HEK293 (cell line): ENCODE measurements around the gene EME2.
A peak's percentile ranks its signal among the peaks of the same experiment; 100 is the strongest.
"Not testable (repeated sequence)": the region's sequence is repeated elsewhere in the genome, so short reads cannot be mapped to it uniquely, and the experiment has no call there.

Experiments used
- CTCF ChIA-PET: fragments of 350-600 bp; formaldehyde crosslinking; extraction: SDS; loops from one replicate; lab custom pipeline; 2021; ENCODE audit warnings: antibody characterized with exemption; lab: Yijun Ruan, JAX
- POLR2A ChIA-PET: fragments of 300-600 bp; formaldehyde crosslinking; extraction: SDS; loops from one replicate; lab custom pipeline; 2020; ENCODE audit warnings: antibody characterized with exemption, inconsistent platforms; lab: Yijun Ruan, JAX
- H3K27ac ChIP-seq: fragments of 200-500 bp; sonication (Bioruptor generic); 2 replicates; pipeline ENCODE4 v1.5.1; 2014; ENCODE audit warnings: low read depth, low read length, control low read depth, inconsistent platforms; ENCODE audit errors: extremely low read depth
- H3K36me3 ChIP-seq, 2 experiments: fragments of 200-500 bp in 1 of 2; sonication (Bioruptor generic) in 1 of 2; 1 replicate in 1 of 2; 2 replicates in 1 of 2; pipeline ENCODE4 v1.5.1; 2014 to 2017; ENCODE audit warnings: inconsistent platforms in 2 of 2, low read length in 2 of 2; ENCODE audit not compliant: control insufficient read depth in 2 of 2, insufficient read depth in 1 of 2
- H3K4me1 ChIP-seq: fragments of 200-500 bp; sonication (Bioruptor generic); 2 replicates; pipeline ENCODE4 v1.5.1; 2014; ENCODE audit warnings: mild to moderate bottlenecking, low read length, inconsistent platforms; ENCODE audit not compliant: control insufficient read depth, insufficient read depth
- H3K4me3 ChIP-seq: 2 replicates; pipeline ENCODE4 v1.5.1; 2011; ENCODE audit warnings: low read depth, mild to moderate bottlenecking, control low read depth, low read length, moderate library complexity
- H3K9me3 ChIP-seq: fragments of 200-500 bp; sonication (Bioruptor generic); 2 replicates; pipeline ENCODE4 v1.5.1; 2014; ENCODE audit warnings: low read depth, low read length, inconsistent platforms; ENCODE audit not compliant: control insufficient read depth, insufficient read depth
- GLIS1 ChIP-seq: fragments of 450-650 bp; formaldehyde crosslinking; IDR thresholded peaks from 2 replicates; pipeline ENCODE4 v1.5.1; 2016; ENCODE audit warnings: missing biosample characterization, missing genetic modification characterization
- HOXC10 ChIP-seq: sonication (generic); formaldehyde crosslinking; IDR thresholded peaks from 2 replicates; pipeline ENCODE4 v1.8.1; 2023; ENCODE audit warnings: mild to moderate bottlenecking, missing genetic modification reagents
- IKZF3 ChIP-seq: fragments of 450-650 bp; IDR thresholded peaks from 2 replicates; pipeline ENCODE4 v1.5.0; 2018; ENCODE audit warnings: missing biosample characterization, mild to moderate bottlenecking, missing genetic modification characterization, moderate library complexity
- KLF16 ChIP-seq: fragments of 450-650 bp; formaldehyde crosslinking; IDR thresholded peaks from 2 replicates; pipeline ENCODE4 v1.5.1; 2017; ENCODE audit warnings: missing biosample characterization, missing genetic modification characterization
- MZF1 ChIP-seq: fragments of 450-650 bp; formaldehyde crosslinking; IDR thresholded peaks from 2 replicates; pipeline ENCODE4 v1.5.1; 2017; ENCODE audit warnings: missing biosample characterization, missing genetic modification characterization, borderline replicate concordance
- PATZ1 ChIP-seq: fragments of 450-650 bp; formaldehyde crosslinking; IDR thresholded peaks from 2 replicates; pipeline ENCODE4 v1.5.1; 2016; ENCODE audit warnings: missing biosample characterization, missing genetic modification characterization
- SP7 ChIP-seq: fragments of 450-650 bp; formaldehyde crosslinking; IDR thresholded peaks from 2 replicates; pipeline ENCODE4 v1.5.1; 2016; ENCODE audit warnings: missing biosample characterization, missing genetic modification characterization
- YY1 ChIP-seq: fragments of 450-650 bp; formaldehyde crosslinking; IDR thresholded peaks from 2 replicates; pipeline ENCODE4 v1.5.1; 2018; ENCODE audit warnings: missing biosample characterization, missing genetic modification characterization
- ZNF148 ChIP-seq: fragments of 450-650 bp; formaldehyde crosslinking; IDR thresholded peaks from 2 replicates; pipeline ENCODE4 v1.5.0; 2017; ENCODE audit warnings: missing biosample characterization, missing genetic modification characterization, borderline replicate concordance
- ZNF202 ChIP-seq: fragments of 450-650 bp; formaldehyde crosslinking; IDR thresholded peaks from 2 replicates; pipeline ENCODE4 v1.5.1; 2016; ENCODE audit warnings: missing biosample characterization, missing genetic modification characterization, borderline replicate concordance
- ZNF223 ChIP-seq: fragments of 450-650 bp; formaldehyde crosslinking; IDR thresholded peaks from 2 replicates; pipeline ENCODE4 v1.5.1; 2016; ENCODE audit warnings: missing biosample characterization, missing genetic modification characterization
- ZNF24 ChIP-seq: fragments of 450-650 bp; formaldehyde crosslinking; IDR thresholded peaks from 2 replicates; pipeline ENCODE4 v1.5.1; 2016; ENCODE audit warnings: missing biosample characterization, missing genetic modification characterization
- ZNF433 ChIP-seq: fragments of 450-650 bp; formaldehyde crosslinking; IDR thresholded peaks from 2 replicates; pipeline ENCODE4 v1.5.1; 2016; ENCODE audit warnings: missing biosample characterization, missing genetic modification characterization, low read depth
- ZNF747 ChIP-seq: fragments of 450-650 bp; formaldehyde crosslinking; IDR thresholded peaks from 2 replicates; pipeline ENCODE4 v1.5.1; 2016; ENCODE audit warnings: missing biosample characterization, missing genetic modification characterization
- ZNF777 ChIP-seq: fragments of 450-650 bp; formaldehyde crosslinking; IDR thresholded peaks from 2 replicates; pipeline ENCODE4 v1.5.1; 2017; ENCODE audit warnings: missing biosample characterization, missing genetic modification characterization, borderline replicate concordance
- TF ChIP-seq, protein P1 (sequence below): fragments of 450-650 bp; formaldehyde crosslinking; IDR thresholded peaks from 2 replicates; pipeline ENCODE4 v1.5.1; 2017; ENCODE audit warnings: missing biosample characterization, missing genetic modification characterization
- TF ChIP-seq, protein P2 (sequence below): fragments of 450-650 bp; formaldehyde crosslinking; IDR thresholded peaks from 2 replicates; pipeline ENCODE4 v1.5.1; 2016; ENCODE audit warnings: missing biosample characterization, missing genetic modification characterization
- TF ChIP-seq, protein P3 (sequence below): fragments of 450-650 bp; IDR thresholded peaks from 2 replicates; pipeline ENCODE4 v1.5.1; 2018; ENCODE audit warnings: missing biosample characterization, mild to moderate bottlenecking, missing genetic modification characterization

Gene EME2

DNA sequence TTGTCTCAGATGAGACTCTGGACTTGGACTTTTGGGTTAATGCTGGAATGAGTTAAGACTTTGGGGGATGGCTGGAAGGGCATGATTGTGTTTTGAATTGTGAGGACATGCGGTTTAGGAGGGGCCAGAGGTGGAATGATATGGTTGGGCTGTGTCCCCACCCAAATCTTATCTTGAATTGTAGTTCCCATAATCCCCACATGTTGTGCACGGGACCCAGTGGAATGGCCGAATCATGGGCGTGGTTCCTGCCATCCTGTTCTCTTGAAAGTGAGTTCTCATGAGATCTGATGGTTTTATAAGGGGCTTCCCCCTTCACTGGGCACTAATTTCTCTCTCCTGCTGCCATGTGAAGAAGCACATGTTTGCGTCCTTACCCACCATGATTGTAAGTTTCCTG, 26.7 kb downstream of the EME2 start:
- H3K27ac ChIP-seq, H3K9me3 ChIP-seq, CTCF ChIA-PET, H3K36me3 ChIP-seq, H3K4me1 ChIP-seq, H3K4me3 ChIP-seq: not testable (repeated sequence)
- peak; percentile 68; the same call in 1 of the 2 replicates for TF ChIP-seq MZF1
- POLR2A ChIA-PET = interaction anchor here (1.0 to 1.7 kb wide), 2 partner anchors 17 to 166 kb away, joined by 3 to 4 read pairs; partner anchors contain the start of genes NUBP2, RPS2 and SPSB3

- Histone ChIP-seq H3K27ac (no peak overlapping the region), H3K4me1 (no peaks in the 10 kb centered on the region), H3K4me3 (no peak overlapping the region), H3K36me3 (peaks cover 0 to 5% of the 10 kb centered on the region in 2 experiments; a peak in 2 of 3 replicates), H3K9me3 (no peaks in the 10 kb centered on the region)
- ChIA-PET CTCF (no interaction called here), POLR2A (interaction anchor here (1.7 kb wide), 1 partner anchor 18 kb away, joined by 10 read pairs; the partner anchor contains the start of genes NUBP2 and SPSB3)
- TF ChIP-seq ZNF777 (tag by site-specific recombination) = no peak
- no peak for TF ChIP-seq GLIS1 (tag by site-specific recombination)
- no peak for TF ChIP-seq ZNF747 (tag by site-specific recombination)
Measured at GRCh38 chr16:1800701-1801100, 28.1 kb downstream of the EME2 start.

GRCh38 chr16:1807626-1808025, 35.0 kb downstream of the EME2 start:
- ChIA-PET POLR2A (no interaction called here), CTCF (no interaction called here)
- H3K27ac ChIP-seq = no peak overlapping the region
- no peaks in the 10 kb centered on the region for H3K4me1 ChIP-seq
- no peak for TF ChIP-seq HOXC10 (CRISPR knock-in tag)
- no peak for TF ChIP-seq IKZF3
- TF ChIP-seq ZNF24 (tag by site-specific recombination) = no peak
- no peak for TF ChIP-seq ZNF223 (tag by site-specific recombination)
- TF ChIP-seq SP7 (tag by site-specific recombination) = no peak
- H3K9me3 ChIP-seq = no peaks in the 10 kb centered on the region
- H3K4me3 ChIP-seq = no peak overlapping the region
- H3K36me3 ChIP-seq = peaks cover 21 to 50% of the 10 kb centered on the region in 2 experiments; a peak in 2 of 3 replicates

GRCh38 chr16:1808691-1809090, 36.1 kb downstream of the EME2 start:
- CTCF ChIA-PET = no interaction called here
- Histone ChIP-seq H3K4me3 (no peak overlapping the region), H3K4me1 (no peaks in the 10 kb centered on the region), H3K9me3 (no peaks in the 10 kb centered on the region), H3K36me3 (peaks cover 21 to 56% of the 10 kb centered on the region in 2 experiments; a peak in 2 of 3 replicates), H3K27ac (no peak overlapping the region)
- POLR2A ChIA-PET = no interaction called here
- TF ChIP-seq ZNF433 (tag by site-specific recombination) = no peak
- TF ChIP-seq ZNF148 (tag by site-specific recombination) = no peak
- no peak for TF ChIP-seq IKZF3
- TF ChIP-seq, protein P1, sequence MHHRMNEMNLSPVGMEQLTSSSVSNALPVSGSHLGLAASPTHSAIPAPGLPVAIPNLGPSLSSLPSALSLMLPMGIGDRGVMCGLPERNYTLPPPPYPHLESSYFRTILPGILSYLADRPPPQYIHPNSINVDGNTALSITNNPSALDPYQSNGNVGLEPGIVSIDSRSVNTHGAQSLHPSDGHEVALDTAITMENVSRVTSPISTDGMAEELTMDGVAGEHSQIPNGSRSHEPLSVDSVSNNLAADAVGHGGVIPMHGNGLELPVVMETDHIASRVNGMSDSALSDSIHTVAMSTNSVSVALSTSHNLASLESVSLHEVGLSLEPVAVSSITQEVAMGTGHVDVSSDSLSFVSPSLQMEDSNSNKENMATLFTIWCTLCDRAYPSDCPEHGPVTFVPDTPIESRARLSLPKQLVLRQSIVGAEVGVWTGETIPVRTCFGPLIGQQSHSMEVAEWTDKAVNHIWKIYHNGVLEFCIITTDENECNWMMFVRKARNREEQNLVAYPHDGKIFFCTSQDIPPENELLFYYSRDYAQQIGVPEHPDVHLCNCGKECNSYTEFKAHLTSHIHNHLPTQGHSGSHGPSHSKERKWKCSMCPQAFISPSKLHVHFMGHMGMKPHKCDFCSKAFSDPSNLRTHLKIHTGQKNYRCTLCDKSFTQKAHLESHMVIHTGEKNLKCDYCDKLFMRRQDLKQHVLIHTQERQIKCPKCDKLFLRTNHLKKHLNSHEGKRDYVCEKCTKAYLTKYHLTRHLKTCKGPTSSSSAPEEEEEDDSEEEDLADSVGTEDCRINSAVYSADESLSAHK (tag by site-specific recombination) = no peak
- no peak for TF ChIP-seq HOXC10 (CRISPR knock-in tag)
- no peak for TF ChIP-seq GLIS1 (tag by site-specific recombination)
- TF ChIP-seq, protein P2, sequence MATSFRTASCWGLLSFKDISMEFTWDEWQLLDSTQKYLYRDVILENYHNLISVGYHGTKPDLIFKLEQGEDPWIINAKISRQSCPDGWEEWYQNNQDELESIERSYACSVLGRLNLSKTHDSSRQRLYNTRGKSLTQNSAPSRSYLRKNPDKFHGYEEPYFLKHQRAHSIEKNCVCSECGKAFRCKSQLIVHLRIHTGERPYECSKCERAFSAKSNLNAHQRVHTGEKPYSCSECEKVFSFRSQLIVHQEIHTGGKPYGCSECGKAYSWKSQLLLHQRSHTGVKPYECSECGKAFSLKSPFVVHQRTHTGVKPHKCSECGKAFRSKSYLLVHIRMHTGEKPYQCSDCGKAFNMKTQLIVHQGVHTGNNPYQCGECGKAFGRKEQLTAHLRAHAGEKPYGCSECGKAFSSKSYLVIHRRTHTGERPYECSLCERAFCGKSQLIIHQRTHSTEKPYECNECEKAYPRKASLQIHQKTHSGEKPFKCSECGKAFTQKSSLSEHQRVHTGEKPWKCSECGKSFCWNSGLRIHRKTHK (tag by site-specific recombination) = no peak
- TF ChIP-seq KLF16 (tag by site-specific recombination) = no peak
- TF ChIP-seq ZNF202 (tag by site-specific recombination) = no peak
- no peak for TF ChIP-seq YY1 (tag by site-specific recombination)
- TF ChIP-seq PATZ1 (tag by site-specific recombination) = no peak
- TF ChIP-seq, protein P3, sequence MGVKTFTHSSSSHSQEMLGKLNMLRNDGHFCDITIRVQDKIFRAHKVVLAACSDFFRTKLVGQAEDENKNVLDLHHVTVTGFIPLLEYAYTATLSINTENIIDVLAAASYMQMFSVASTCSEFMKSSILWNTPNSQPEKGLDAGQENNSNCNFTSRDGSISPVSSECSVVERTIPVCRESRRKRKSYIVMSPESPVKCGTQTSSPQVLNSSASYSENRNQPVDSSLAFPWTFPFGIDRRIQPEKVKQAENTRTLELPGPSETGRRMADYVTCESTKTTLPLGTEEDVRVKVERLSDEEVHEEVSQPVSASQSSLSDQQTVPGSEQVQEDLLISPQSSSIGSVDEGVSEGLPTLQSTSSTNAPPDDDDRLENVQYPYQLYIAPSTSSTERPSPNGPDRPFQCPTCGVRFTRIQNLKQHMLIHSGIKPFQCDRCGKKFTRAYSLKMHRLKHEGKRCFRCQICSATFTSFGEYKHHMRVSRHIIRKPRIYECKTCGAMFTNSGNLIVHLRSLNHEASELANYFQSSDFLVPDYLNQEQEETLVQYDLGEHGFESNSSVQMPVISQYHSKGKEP (tag by site-specific recombination) = no peak
